Esophagus (tissue), 2 donors: ENCODE data around the gene GABRE. TPM values are rescaled to one million over a fixed set of nuclear protein-coding genes. Genes with fewer than 3 reads are reported as not detected.

Source experiments
- H3K27ac ChIP-seq, 2 donors: one replicate each; pipeline ENCODE4 v1.5.1; 2013; ENCODE audit warnings: low read depth in 2 of 2, mild to moderate bottlenecking in 2 of 2, inconsistent platforms in 1 of 2, low read length in 1 of 2, moderate library complexity in 1 of 2
- H3K27me3 ChIP-seq, 2 donors: one replicate each; pipeline ENCODE4 v1.6.1; 2013; ENCODE audit warnings: low read length in 2 of 2, control low read depth in 1 of 2, mild to moderate bottlenecking in 1 of 2; ENCODE audit not compliant: insufficient read depth in 2 of 2, control insufficient read depth in 1 of 2
- H3K36me3 ChIP-seq, 2 donors: one replicate each; pipeline ENCODE4 v1.6.1; 2013; ENCODE audit warnings: low read length in 1 of 2; ENCODE audit not compliant: control insufficient read depth in 2 of 2, insufficient read depth in 2 of 2
- H3K4me1 ChIP-seq, 2 donors: one replicate each; pipeline ENCODE4 v1.6.1; 2013; ENCODE audit warnings: low read length in 1 of 2; ENCODE audit not compliant: control insufficient read depth in 2 of 2, insufficient read depth in 2 of 2
- H3K4me3 ChIP-seq, 2 donors: one replicate each; pipeline ENCODE4 v1.5.1; 2013; ENCODE audit warnings: low read length in 2 of 2, mild to moderate bottlenecking in 2 of 2, low read depth in 1 of 2, moderate library complexity in 1 of 2
- H3K9me3 ChIP-seq, 2 donors: one replicate each; pipeline ENCODE4 v1.6.1; 2013; ENCODE audit warnings: mild to moderate bottlenecking in 2 of 2, low read depth in 1 of 2, low read length in 1 of 2, moderate library complexity in 1 of 2; ENCODE audit not compliant: control insufficient read depth in 2 of 2, insufficient read depth in 1 of 2
- WGBS, 2 donors: extraction: QIAGEN DNeasy Blood & Tissue Kit; methylation state at CpG; one replicate each; pipeline ENCODE4 v1.1.7; 2013; 5-methylcytosine and 5-hydroxymethylcytosine counted together
- polyA plus RNA-seq, 2 donors: library from polyadenylated mRNA; stranded (reverse); fragments of 200-250 nt; gene quantifications; one replicate each; pipeline ENCODE4 v1.2.3, GENCODE V29; 2013
- donor health status: healthy with polysubstance abuse.
- donor health status: Bipolar disorder and iron deficiency.

GABRE gene
- polyA plus RNA-seq, 2 donors = 26.3 to 63.3 TPM

GRCh38 chrX:151985531-151985930, 11.1 kb upstream of the GABRE start:
- H3K4me1 ChIP-seq = peaks cover 3% of the 10 kb centered on the region in 2 donors
- no peaks in the 10 kb centered on the region for H3K27me3 ChIP-seq
- peak overlapping the region; percentile 50 to 69 for H3K27ac ChIP-seq
- WGBS, 2 donors = 62 to 87% methylated on average over 4 of the region's 4 CpGs
- H3K9me3 ChIP-seq = no peaks in the 10 kb centered on the region
- H3K4me3 ChIP-seq = no peak overlapping the region
- no peaks in the 10 kb centered on the region for H3K36me3 ChIP-seq

GRCh38 chrX:151984902-151985301, 10.4 kb upstream of the GABRE start:
- peaks cover 3% of the 10 kb centered on the region in 2 donors for H3K4me1 ChIP-seq
- no peaks in the 10 kb centered on the region for H3K27me3 ChIP-seq
- H3K27ac ChIP-seq = peak overlapping the region; percentile 61 to 76
- H3K4me3 ChIP-seq = no peak overlapping the region
- no peaks in the 10 kb centered on the region for H3K36me3 ChIP-seq
- H3K9me3 ChIP-seq = no peaks in the 10 kb centered on the region
- WGBS, 2 donors = 57% methylated on average over 4 of the region's 4 CpGs

DNA sequence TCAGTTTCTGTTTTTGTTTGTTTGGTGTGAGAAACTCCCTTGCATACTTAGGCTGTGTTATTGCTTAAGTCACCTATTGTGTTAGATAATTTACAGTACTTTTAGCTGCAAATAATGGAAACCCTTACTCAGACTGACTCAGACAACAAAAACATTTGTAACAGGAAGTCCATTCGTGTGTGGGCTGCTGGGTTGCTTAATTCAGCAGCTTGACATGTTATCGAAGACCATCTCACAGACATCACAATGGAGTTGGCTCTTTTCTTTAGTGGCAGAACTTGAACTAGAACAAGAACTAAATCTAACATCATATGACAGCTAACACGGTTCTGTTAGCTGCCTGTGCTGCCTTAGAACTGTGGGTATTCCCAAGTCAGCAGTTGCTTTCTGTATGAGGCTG, 9.9 kb upstream of the GABRE start:
- H3K4me3 ChIP-seq = no peak overlapping the region
- H3K4me1 ChIP-seq = peaks cover 3% of the 10 kb centered on the region in 2 donors
- 15 to 33% methylated on average over 3 of the region's 3 CpGs for WGBS, 2 donors
- no peaks in the 10 kb centered on the region for H3K9me3 ChIP-seq
- H3K27me3 ChIP-seq = no peaks in the 10 kb centered on the region
- no peaks in the 10 kb centered on the region for H3K36me3 ChIP-seq
- H3K27ac ChIP-seq = peak overlapping the region; percentile 47 to 61

DNA sequence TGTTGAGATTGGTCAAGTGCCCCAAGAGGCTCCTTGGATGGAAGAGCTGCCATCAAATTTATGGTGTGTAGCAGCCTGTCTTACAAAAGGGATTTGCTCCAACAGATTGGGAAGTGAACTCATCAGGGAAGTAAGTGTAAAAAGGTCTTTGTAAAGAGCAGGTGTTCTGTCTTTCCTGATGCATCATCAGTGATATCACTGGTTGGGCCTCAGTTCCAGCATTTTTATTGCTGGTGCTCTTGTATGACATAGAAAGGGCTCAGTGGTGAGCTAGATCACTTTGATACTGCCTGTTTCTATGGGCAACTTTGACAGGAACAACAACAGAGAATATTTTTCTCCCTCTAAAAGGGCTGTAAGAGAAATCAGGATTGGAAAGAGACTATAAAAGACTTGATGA, 8.7 kb upstream of the GABRE start:
- H3K27me3 ChIP-seq = no peaks in the 10 kb centered on the region
- no peaks in the 10 kb centered on the region for H3K9me3 ChIP-seq
- H3K4me3 ChIP-seq = no peak overlapping the region
- no peak overlapping the region for H3K27ac ChIP-seq
- H3K4me1 ChIP-seq = peaks cover 3% of the 10 kb centered on the region in 2 donors
- no peaks in the 10 kb centered on the region for H3K36me3 ChIP-seq

DNA sequence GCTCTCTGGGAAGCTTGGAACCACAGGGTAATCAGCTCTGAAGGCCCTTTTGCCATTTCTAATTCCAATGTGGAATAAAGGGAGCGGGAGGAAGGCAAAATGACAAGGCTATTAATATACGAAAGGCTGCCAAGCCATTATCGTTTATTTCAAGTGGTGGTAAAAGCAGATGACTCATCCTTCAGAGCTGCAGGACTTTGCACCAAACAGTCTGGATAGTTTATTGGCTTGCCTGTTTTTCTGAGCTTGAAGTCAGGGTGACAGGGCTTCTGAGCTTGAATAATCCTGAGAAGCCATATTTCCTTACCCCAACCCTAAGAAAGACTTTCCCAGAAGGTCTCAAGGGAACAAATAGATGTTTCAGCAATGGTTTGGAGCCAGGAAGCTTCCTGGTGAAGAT, 7.7 kb upstream of the GABRE start:
- H3K27ac ChIP-seq = peak overlapping the region; percentile 59 to 66

DNA sequence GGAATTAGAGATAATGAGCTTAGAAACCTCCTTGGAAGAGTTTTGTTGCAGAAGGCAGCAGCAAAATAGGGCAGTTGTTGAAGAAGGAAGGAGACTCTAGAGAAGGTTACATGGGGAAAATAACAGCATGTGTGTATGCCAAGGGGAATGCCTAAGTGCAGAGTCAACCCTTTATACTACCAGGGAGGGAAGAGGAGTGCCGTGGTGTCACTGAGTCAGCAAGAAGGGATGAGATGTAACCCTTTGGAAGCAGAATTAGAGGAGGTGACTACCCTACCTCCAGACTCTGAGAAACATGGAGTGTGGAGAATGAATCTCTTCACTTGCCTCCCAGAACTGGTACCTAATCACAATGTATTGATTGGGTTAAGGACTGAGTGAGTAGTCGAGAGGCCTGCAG, 6.7 kb upstream of the GABRE start:
- 52 to 65% methylated on average over 2 of the region's 2 CpGs for WGBS, 2 donors
- peaks cover 1 to 3% of the 10 kb centered on the region in 2 donors for H3K4me1 ChIP-seq
- H3K9me3 ChIP-seq = no peaks in the 10 kb centered on the region
- no peaks in the 10 kb centered on the region for H3K36me3 ChIP-seq
- peak overlapping the region; percentile 16 to 66 for H3K27ac ChIP-seq
- no peak overlapping the region for H3K4me3 ChIP-seq
- no peaks in the 10 kb centered on the region for H3K27me3 ChIP-seq

More for the DNA sequence above, 7.7 kb upstream of the GABRE start:
- no peaks in the 10 kb centered on the region for H3K9me3 ChIP-seq
- no peaks in the 10 kb centered on the region for H3K27me3 ChIP-seq
- 13 to 62% methylated on average over 3 of the region's 3 CpGs for WGBS, 2 donors
- H3K4me1 ChIP-seq = peaks cover 3% of the 10 kb centered on the region in 2 donors
- no peak overlapping the region for H3K4me3 ChIP-seq
- no peaks in the 10 kb centered on the region for H3K36me3 ChIP-seq

DNA sequence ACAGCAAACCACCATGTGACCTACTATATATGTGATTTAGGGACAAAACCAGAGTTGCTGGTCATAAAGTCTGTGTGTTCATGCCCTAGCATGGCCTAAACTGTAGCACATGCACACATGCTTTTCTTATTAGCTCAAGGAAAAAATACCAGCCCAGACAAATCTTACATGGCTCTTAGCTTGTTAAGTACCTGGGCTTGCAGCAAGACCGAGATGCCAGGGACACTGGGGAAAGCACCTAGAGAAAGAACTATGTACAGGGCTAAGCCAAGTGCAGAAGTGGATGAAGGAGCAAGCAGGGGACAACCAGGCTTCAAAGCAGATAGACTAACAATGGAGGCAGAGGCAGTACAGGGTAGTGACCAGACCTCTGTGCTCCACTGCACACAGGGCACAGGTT, 3.4 kb upstream of the GABRE start:
- peaks cover 0 to 2% of the 10 kb centered on the region in 2 donors for H3K4me1 ChIP-seq
- no peaks in the 10 kb centered on the region for H3K9me3 ChIP-seq
- H3K27me3 ChIP-seq = no peaks in the 10 kb centered on the region
- H3K4me3 ChIP-seq = no peak overlapping the region
- H3K27ac ChIP-seq = no peak overlapping the region
- 48 to 54% methylated on average over 1 of the region's 1 CpG for WGBS, 2 donors
- H3K36me3 ChIP-seq = no peaks in the 10 kb centered on the region

DNA sequence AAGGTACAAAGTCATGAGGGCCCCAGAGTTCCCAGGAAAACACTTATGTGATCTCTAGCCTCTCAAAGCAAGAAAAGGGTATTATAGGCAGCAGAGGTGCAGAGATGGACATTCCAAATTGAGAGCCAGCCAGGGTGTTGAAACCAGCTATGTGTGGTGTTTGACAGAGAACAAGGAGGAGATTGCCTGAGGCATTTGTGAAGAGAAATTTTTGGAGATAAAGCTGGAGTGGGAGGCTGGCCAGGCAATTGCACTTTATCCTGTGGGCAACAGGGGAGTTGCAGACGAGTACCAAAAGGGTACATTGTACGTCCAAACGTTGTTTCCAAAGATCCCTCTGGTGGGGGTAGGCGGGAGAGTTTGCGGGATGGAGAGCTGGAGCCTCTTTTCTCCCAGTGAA, 2.5 kb upstream of the GABRE start:
- WGBS, 2 donors = 44 to 45% methylated on average over 5 of the region's 5 CpGs
- Histone ChIP-seq H3K4me3 (no peak overlapping the region), H3K27ac (no peak overlapping the region), H3K4me1 (peaks cover 0 to 2% of the 10 kb centered on the region in 2 donors), H3K9me3 (no peaks in the 10 kb centered on the region), H3K27me3 (no peaks in the 10 kb centered on the region), H3K36me3 (no peaks in the 10 kb centered on the region)

- 75 to 77% methylated on average over 5 of the region's 5 CpGs for WGBS, 2 donors
- Histone ChIP-seq H3K36me3 (no peaks in the 10 kb centered on the region), H3K4me1 (peaks cover 0 to 2% of the 10 kb centered on the region in 2 donors), H3K4me3 (no peak overlapping the region), H3K27me3 (no peaks in the 10 kb centered on the region), H3K27ac (no peak overlapping the region), H3K9me3 (no peaks in the 10 kb centered on the region)
Observed at GRCh38 chrX:151975736-151976275, 1.3 kb upstream of the GABRE start.

GRCh38 chrX:151975228-151975593, 735 bp upstream of the GABRE start:
- Histone ChIP-seq H3K4me3 (peak overlapping the region in 1 of 2 donors; percentile 68), H3K4me1 (peaks cover 0 to 2% of the 10 kb centered on the region in 2 donors), H3K27ac (no peak overlapping the region), H3K27me3 (no peaks in the 10 kb centered on the region), H3K36me3 (no peaks in the 10 kb centered on the region), H3K9me3 (no peaks in the 10 kb centered on the region)
- 52 to 67% methylated on average over 8 of the region's 8 CpGs for WGBS, 2 donors
